CD4-positive, alpha-beta T cell treated with Interleukin-17A for 4 hours (primary cell): ENCODE measurements around the gene GAK.

Experiments
- DNase-seq: peaks from one replicate; pipeline ENCODE4 v3.0.0-alpha.2; 2020; ENCODE audit warnings: mixed read lengths

GAK gene

GRCh38 chr4:964346-965025, 32.4 kb upstream of the GAK start:
- no peak for DNase-seq

- DNase-seq, result no peak
These were observed 31.4 kb upstream of the GAK start for GRCh38 chr4:963276-964225.

- no peak for DNase-seq
These were observed 30.4 kb upstream of the GAK start for GRCh38 chr4:962231-963208.

GRCh38 chr4:961351-962230, 29.5 kb upstream of the GAK start:
- DNase-seq, result no peak

- DNase-seq, result no peak
These were observed 28.7 kb upstream of the GAK start for GRCh38 chr4:960636-961350.

GRCh38 chr4:960140-960635, 28.1 kb upstream of the GAK start:
- no peak for DNase-seq

GRCh38 chr4:959338-960139, 27.4 kb upstream of the GAK start:
- DNase-seq, result no peak

- no peak for DNase-seq
These were observed 26.7 kb upstream of the GAK start for GRCh38 chr4:958696-959337.

- DNase-seq, result no peak
These were observed 26.2 kb upstream of the GAK start for GRCh38 chr4:958314-958665.

GRCh38 chr4:957581-958313, 25.6 kb upstream of the GAK start:
- no peak for DNase-seq

- DNase-seq, result no peak
These were observed 25.1 kb upstream of the GAK start for GRCh38 chr4:957231-957580.

GRCh38 chr4:956531-957230, 24.6 kb upstream of the GAK start:
- DNase-seq, result no peak

- DNase-seq, result no peak
These were observed 23.8 kb upstream of the GAK start for GRCh38 chr4:955931-956381.

GRCh38 chr4:955161-955921, 23.2 kb upstream of the GAK start:
- no peak for DNase-seq

- DNase-seq, result no peak
These were observed 22.3 kb upstream of the GAK start for GRCh38 chr4:954211-955020.

GRCh38 chr4:953574-953915, 21.4 kb upstream of the GAK start:
- DNase-seq, result no peak
